GM12891 (cell line): Measurements from ENCODE around the gene SERPINC1.

ENCODE experiments used
- DNase-seq: peaks from one replicate; pipeline ENCODE4 v3.0.0; 2011; ENCODE audit warnings: low spot score; ENCODE audit not compliant: insufficient read length
- FAIRE-seq: peaks from 2 replicates; lab custom pipeline; 2011; peaks lifted over from hg19 to GRCh38; lab: Jason Lieb, UNC
- PAX5 ChIP-seq: IDR thresholded peaks from 2 replicates; pipeline ENCODE4 v1.6.1; 2011; ENCODE audit warnings: low read length, moderate library complexity, mild to moderate bottlenecking; ENCODE audit not compliant: insufficient read depth, severe bottlenecking
- POLR2A ChIP-seq: IDR thresholded peaks from 2 replicates; pipeline ENCODE4 v1.6.1; 2011; ENCODE audit warnings: low read depth, low read length, control low read depth
- POLR2AphosphoS5 ChIP-seq: IDR thresholded peaks from 2 replicates; pipeline ENCODE4 v1.6.1; 2011; ENCODE audit warnings: low read depth, low read length, control low read depth
- POU2F2 ChIP-seq: IDR thresholded peaks from 2 replicates; pipeline ENCODE4 v1.6.1; 2011; ENCODE audit warnings: low read depth, mild to moderate bottlenecking, control low read depth, low read length, moderate library complexity
- SPI1 ChIP-seq: IDR thresholded peaks from 2 replicates; pipeline ENCODE4 v1.6.1; 2011; ENCODE audit warnings: low read depth, low read length, control low read depth
- TAF1 ChIP-seq: IDR thresholded peaks from 2 replicates; pipeline ENCODE4 v1.6.1; 2011; ENCODE audit warnings: low read depth, low read length, control low read depth

The SERPINC1 gene

GRCh38 chr1:173876732-173877131, 40.4 kb downstream of the SERPINC1 start:
- FAIRE-seq (no peak), DNase-seq (no peak)

GRCh38 chr1:173871500-173871899, 45.6 kb downstream of the SERPINC1 start:
- no peak for TF ChIP-seq SPI1
- no peak for TF ChIP-seq POU2F2
- no peak for TF ChIP-seq PAX5
- no peak for TF ChIP-seq POLR2AphosphoS5
- no peak for TF ChIP-seq POLR2A
- TF ChIP-seq TAF1, result no peak
- no peak for FAIRE-seq
- no peak for DNase-seq

More at GRCh38 chr1:173876732-173877131, 40.4 kb downstream of the SERPINC1 start:
- no peak for TF ChIP-seq POU2F2
- no peak for TF ChIP-seq PAX5
- TF ChIP-seq POLR2A, result no peak
- TF ChIP-seq TAF1, result no peak
- no peak for TF ChIP-seq SPI1
- TF ChIP-seq POLR2AphosphoS5, result no peak

GRCh38 chr1:173871091-173871490, 46.0 kb downstream of the SERPINC1 start:
- FAIRE-seq (peak; percentile 55), DNase-seq (no peak)
- no peak for TF ChIP-seq POLR2AphosphoS5
- no peak for TF ChIP-seq SPI1
- no peak for TF ChIP-seq TAF1
- TF ChIP-seq POU2F2, result no peak

GRCh38 chr1:173870252-173871075, 46.7 kb downstream of the SERPINC1 start:
- FAIRE-seq, result peak; percentile 59
- peak; percentile 35 for DNase-seq
- no peak for TF ChIP-seq PAX5
- TF ChIP-seq POU2F2, result no peak
- TF ChIP-seq POLR2A, result 0 out of 2 replicates have a peak, but pooled peaks have one; percentile 21
- TF ChIP-seq SPI1, result no peak
- TF ChIP-seq POLR2AphosphoS5, result no peak
- TF ChIP-seq TAF1, result peak; percentile 60; the same call in 1 of the 2 replicates

GRCh38 chr1:173869021-173869359, 48.1 kb downstream of the SERPINC1 start:
- TF ChIP-seq SPI1, result peak; percentile 43
- no peak for TF ChIP-seq TAF1
- FAIRE-seq, result peak; percentile 52
- DNase-seq, result no peak

GRCh38 chr1:173868266-173869020, 48.7 kb downstream of the SERPINC1 start, which contains the start of gene ZBTB37:
Gene ZBTB37 (plus strand): TSS chr1:173868380. CDS start chr1:173870226, 1,846 bp downstream.
- TF ChIP-seq POU2F2 (peak; percentile 68; the same call in 1 of the 2 replicates), TAF1 (peak; percentile 32; the same call in 1 of the 2 replicates), PAX5 (no peak), SPI1 (peak; percentile 20; the same call in 1 of the 2 replicates)
- no peak for FAIRE-seq
- DNase-seq, result peak; percentile 64

- DNase-seq (peak; percentile 61), FAIRE-seq (peak; percentile 96)
- TF ChIP-seq POLR2AphosphoS5, result peak; percentile 100
- TF ChIP-seq POU2F2, result peak; percentile 97
- peak; percentile 100 for TF ChIP-seq POLR2A
- peak; percentile 99 for TF ChIP-seq TAF1
- TF ChIP-seq PAX5, result peak; percentile 18
- TF ChIP-seq SPI1, result no peak
These were observed 49.3 kb downstream of the SERPINC1 start, which contains the start of gene GAS5 for GRCh38 chr1:173867753-173868265. Gene GAS5 (minus strand): TSS chr1:173867989.

- no peak for FAIRE-seq
- DNase-seq, result no peak
- TF ChIP-seq SPI1 (no peak), POLR2AphosphoS5 (no peak; the same call in 1 of the 2 replicates), POU2F2 (no peak), PAX5 (no peak), POLR2A (no peak), TAF1 (no peak)
These were observed 49.9 kb downstream of the SERPINC1 start for GRCh38 chr1:173867141-173867752.
